HCT116 (cell line): ENCODE measurements around the gene PPIH. TPM values are rescaled to one million over a fixed set of nuclear protein-coding genes. Genes with fewer than 3 reads are reported as not detected.

Experiments used
- ATAC-seq: fragments of 200-7000 bp; cut with Tn5 transposase; 2 replicates; pipeline ENCODE4 v1.9.1; 2020; ENCODE audit warnings: mild to moderate bottlenecking, moderate library complexity
- BruUV-seq: library from RNA; stranded (reverse); fragments of 400-500 nt; replicated peaks from 2 replicates; lab custom pipeline; 2021; lab: Mats Ljungman, UMichigan
- CTCF ChIA-PET: fragments of 300-600 bp; sonication (Branson Sonifier 250); formaldehyde crosslinking; loops from one replicate; lab custom pipeline; 2021; ENCODE audit warnings: antibody characterized with exemption; lab: Charles Lee
- POLR2A ChIA-PET: fragments of 300-600, 350-600 bp; sonication (Branson Sonifier 250); formaldehyde crosslinking; loops from one replicate; lab custom pipeline; 2021; ENCODE audit warnings: antibody characterized with exemption; lab: Charles Lee
- RAD21 ChIA-PET, 2 experiments: fragments of 300-600 bp; sonication (Branson Sonifier 250); formaldehyde crosslinking; loops; one replicate each; lab custom pipeline; 2023; ENCODE audit warnings: low total read pairs in 2 of 2; ENCODE audit not compliant: uncharacterized antibody in 2 of 2, unreplicated experiment in 2 of 2, low non-redundant PET in 1 of 2; lab: Charles Lee
- DNase-seq: peaks from one replicate; pipeline ENCODE4 v3.0.0-alpha.2; 2010; ENCODE audit warnings: low read depth, low spot score
- H2AFZ ChIP-seq: fragments of 200-600 bp; shearing (Covaris generic), sonication (generic); 2 replicates; pipeline ENCODE4 v1.6.1; 2017; ENCODE audit warnings: low read depth, mixed run types, mixed read lengths, antibody characterized with exemption, low read length; ENCODE audit not compliant: poor library complexity, severe bottlenecking
- H3K27ac ChIP-seq: 2 replicates; pipeline ENCODE4 v1.5.1; 2012; ENCODE audit warnings: low read depth, low read length
- H3K27me3 ChIP-seq: fragments of 200-600 bp; sonication (generic); 2 replicates; pipeline ENCODE4 v1.6.1; 2016; ENCODE audit warnings: mixed run types, low read length, mixed read lengths; ENCODE audit not compliant: insufficient read depth
- H3K36me3 ChIP-seq, 2 experiments: fragments of 200-500 bp in 1 of 2; fragments of 200-600 bp in 1 of 2; sonication (Bioruptor generic) in 1 of 2; sonication (generic) in 1 of 2; 2 replicates each; pipeline versions ENCODE4 v1.5.1 to v1.6.1; 2014 to 2016; ENCODE audit warnings: low read length in 2 of 2, inconsistent platforms in 1 of 2, mixed read lengths in 1 of 2, mixed run types in 1 of 2; ENCODE audit not compliant: insufficient read depth in 2 of 2, control insufficient read depth in 1 of 2
- H3K4me1 ChIP-seq, 2 experiments: fragments of 200-600 bp in 1 of 2; sonication (generic) in 1 of 2; 2 replicates each; pipeline versions ENCODE4 v1.5.1 to v1.6.1; 2012 to 2017; ENCODE audit warnings: low read length in 2 of 2, inconsistent platforms in 1 of 2, mild to moderate bottlenecking in 1 of 2, mixed read lengths in 1 of 2, mixed run types in 1 of 2, moderate library complexity in 1 of 2; ENCODE audit not compliant: insufficient read depth in 2 of 2, control insufficient read depth in 1 of 2
- H3K4me2 ChIP-seq: fragments of 200-600 bp; sonication (generic); 2 replicates; pipeline ENCODE4 v1.6.1; 2017; ENCODE audit warnings: mixed run types, low read length, mixed read lengths
- H3K4me3 ChIP-seq, 2 experiments: fragments of 200-600 bp in 1 of 2; sonication (generic) in 1 of 2; replicated peaks in 1 of 2; 2 replicates each; pipeline ENCODE4 v1.5.1; 2011 to 2016; ENCODE audit warnings: low read length in 2 of 2, control low read depth in 1 of 2, low read depth in 1 of 2, mild to moderate bottlenecking in 1 of 2, mixed read lengths in 1 of 2, mixed run types in 1 of 2
- H3K79me2 ChIP-seq: fragments of 200-600 bp; sonication (generic); 2 replicates; pipeline ENCODE4 v1.6.1; 2017; ENCODE audit warnings: mild to moderate bottlenecking, mixed run types, low read length, moderate library complexity, mixed read lengths; ENCODE audit not compliant: insufficient read depth
- H3K9ac ChIP-seq: fragments of 200-600 bp; sonication (generic); 2 replicates; pipeline ENCODE4 v1.6.1; 2016; ENCODE audit warnings: low read length, mixed read lengths
- H3K9me2 ChIP-seq: fragments of 200-600 bp; sonication (generic), shearing (Covaris generic); 2 replicates; pipeline ENCODE4 v1.6.1; 2017; ENCODE audit warnings: mixed run types, mild to moderate bottlenecking, moderate library complexity; ENCODE audit not compliant: insufficient read depth
- H3K9me3 ChIP-seq, 2 experiments: fragments of 200-500 bp in 1 of 2; fragments of 200-600 bp in 1 of 2; sonication (Bioruptor generic) in 1 of 2; sonication (generic) in 1 of 2; 2 replicates each; pipeline ENCODE4 v1.6.1; 2014 to 2017; ENCODE audit warnings: low read length in 2 of 2, mixed read lengths in 2 of 2, inconsistent platforms in 1 of 2, low read depth in 1 of 2, mild to moderate bottlenecking in 1 of 2, mixed run types in 1 of 2, moderate library complexity in 1 of 2; ENCODE audit not compliant: control insufficient read depth in 1 of 2, insufficient read depth in 1 of 2
- H4K20me1 ChIP-seq: fragments of 200-600 bp; sonication (generic), shearing (Covaris generic); 2 replicates; pipeline ENCODE4 v1.6.1; 2017; ENCODE audit warnings: mixed run types, mild to moderate bottlenecking, moderate library complexity; ENCODE audit not compliant: insufficient read depth
- CTCF ChIP-seq, 3 experiments: fragments of 200-600 bp in 1 of 3; sonication (generic) in 1 of 3; IDR thresholded peaks in 2 of 3; conservative IDR thresholded peaks in 1 of 3; 2 replicates each; pipeline ENCODE4 v1.5.1; 2012 to 2017; ENCODE audit warnings: low read depth in 2 of 3, low read length in 2 of 3, antibody characterized with exemption in 1 of 3, borderline replicate concordance in 1 of 3, control low read depth in 1 of 3, mild to moderate bottlenecking in 1 of 3, mixed read lengths in 1 of 3, mixed run types in 1 of 3, moderate library complexity in 1 of 3; ENCODE audit not compliant: insufficient read depth in 1 of 3
- EZH2phosphoT487 ChIP-seq: fragments of 200-600 bp; IDR thresholded peaks from 2 replicates; pipeline ENCODE4 v1.6.1; 2018; ENCODE audit warnings: antibody characterized with exemption, borderline replicate concordance
- MAX ChIP-seq: IDR thresholded peaks from 2 replicates; pipeline ENCODE4 v1.6.1; 2012
- POLR2AphosphoS5 ChIP-seq: IDR thresholded peaks from 2 replicates; pipeline ENCODE4 v1.6.1; 2011; ENCODE audit warnings: mild to moderate bottlenecking, low read depth, low read length, moderate library complexity
- REST ChIP-seq: IDR thresholded peaks from 2 replicates; pipeline ENCODE4 v1.6.1; 2012; ENCODE audit warnings: low read depth
- TCF7L2 ChIP-seq: IDR thresholded peaks from 2 replicates; pipeline ENCODE4 v1.7.0; 2011; ENCODE audit warnings: borderline replicate concordance, inconsistent platforms; ENCODE audit not compliant: insufficient read depth, insufficient read length; ENCODE audit errors: extremely low read depth
- ZBTB33 ChIP-seq: IDR thresholded peaks from 2 replicates; pipeline ENCODE4 v1.6.1; 2011; ENCODE audit warnings: mild to moderate bottlenecking, low read length, moderate library complexity; ENCODE audit not compliant: insufficient replicate concordance; ENCODE audit errors: extremely low read depth
- ZFX ChIP-seq: fragments of 450-650 bp; IDR thresholded peaks from 2 replicates; pipeline ENCODE4 v1.6.1; 2017
- intact Hi-C: fragments of 100-400 bp; cut with micrococcal nuclease; formaldehyde crosslinking; loops from 2 replicates; pipeline ENCODE4 v1.10.0; 2022
- total RNA-seq: library from RNA; stranded (reverse); gene quantifications from one replicate; pipeline ENCODE4 v1.2.1, GENCODE V29; 2021; ENCODE audit not compliant: unreplicated experiment

PPIH gene
- total RNA-seq, 1 experiment from 2014 or later = 100 TPM

- H3K4me1 ChIP-seq = peaks cover 11 to 21% of the 10 kb centered on the region in 2 experiments; a peak in 3 of 4 replicates
- ATAC-seq (no peak), DNase-seq (no peak)
- no peaks in the 10 kb centered on the region for H3K9me3 ChIP-seq
- no peak overlapping the region for H3K27ac ChIP-seq
- peaks cover 39% of the 10 kb centered on the region for H3K79me2 ChIP-seq
- H3K4me2 ChIP-seq = peak overlapping the region; percentile 92
- ChIA-PET RAD21 (no interaction called here), CTCF (no interaction called here)
- no peak overlapping the region for H2AFZ ChIP-seq
- H3K4me3 ChIP-seq = peak overlapping the region; percentile 89 to 98
- no TSS peak for BruUV-seq
- H3K9ac ChIP-seq = peak overlapping the region; percentile 94
- H3K36me3 ChIP-seq = peaks cover 8 to 16% of the 10 kb centered on the region in 2 experiments
- intact Hi-C loops = loop anchor here (10.0 kb wide), 1 partner anchor 312 kb away; no protein-coding TSS in a partner anchor
- no peaks in the 10 kb centered on the region for H3K27me3 ChIP-seq
- H3K9me2 ChIP-seq = no peaks in the 10 kb centered on the region
- no peaks in the 10 kb centered on the region for H4K20me1 ChIP-seq
- TF ChIP-seq EZH2phosphoT487 = no peak
- TF ChIP-seq MAX = no peak
- no peak for TF ChIP-seq REST
- no peak for TF ChIP-seq POLR2AphosphoS5
- TF ChIP-seq TCF7L2 = no peak
- TF ChIP-seq CTCF (IDR thresholded peaks at IDR 0.05 in 2 of 3, conservative IDR thresholded peaks at IDR 0.05 in 1 of 3; ENCODE audit: borderline replicate concordance in 1 of 3, insufficient read depth in 1 of 3, low read depth in 2 of 3, low read length in 2 of 3) = no peak
- no peak for TF ChIP-seq ZBTB33
- no peak for TF ChIP-seq ZFX
- TF ChIP-seq, all 23 proteins: peak for 0
- POLR2A ChIA-PET = interaction anchor here (1.4 kb wide), 1 partner anchor 109 kb away, joined by 4 read pairs; no protein-coding TSS in a partner anchor
Measured at GRCh38 chr1:42657201-42657600, 1.0 kb upstream of the PPIH start.
